HG02943 (cell line): ENCODE measurements around the gene P2RY8.
A peak's percentile ranks its signal among the peaks of the same experiment; 100 is the strongest.
"Not testable (repeated sequence)": the region's sequence is repeated elsewhere in the genome, so short reads cannot be mapped to it uniquely, and the experiment has no call there.

Source experiments
- ATAC-seq: cut with Tn5 transposase; IDR thresholded peaks from one replicate; pipeline ENCODE4 v1.9.1; 2021; ENCODE audit warnings: mild to moderate bottlenecking, low read depth, moderate library complexity; ENCODE audit not compliant: unreplicated experiment

P2RY8 gene, protein sequence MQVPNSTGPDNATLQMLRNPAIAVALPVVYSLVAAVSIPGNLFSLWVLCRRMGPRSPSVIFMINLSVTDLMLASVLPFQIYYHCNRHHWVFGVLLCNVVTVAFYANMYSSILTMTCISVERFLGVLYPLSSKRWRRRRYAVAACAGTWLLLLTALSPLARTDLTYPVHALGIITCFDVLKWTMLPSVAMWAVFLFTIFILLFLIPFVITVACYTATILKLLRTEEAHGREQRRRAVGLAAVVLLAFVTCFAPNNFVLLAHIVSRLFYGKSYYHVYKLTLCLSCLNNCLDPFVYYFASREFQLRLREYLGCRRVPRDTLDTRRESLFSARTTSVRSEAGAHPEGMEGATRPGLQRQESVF

DNA sequence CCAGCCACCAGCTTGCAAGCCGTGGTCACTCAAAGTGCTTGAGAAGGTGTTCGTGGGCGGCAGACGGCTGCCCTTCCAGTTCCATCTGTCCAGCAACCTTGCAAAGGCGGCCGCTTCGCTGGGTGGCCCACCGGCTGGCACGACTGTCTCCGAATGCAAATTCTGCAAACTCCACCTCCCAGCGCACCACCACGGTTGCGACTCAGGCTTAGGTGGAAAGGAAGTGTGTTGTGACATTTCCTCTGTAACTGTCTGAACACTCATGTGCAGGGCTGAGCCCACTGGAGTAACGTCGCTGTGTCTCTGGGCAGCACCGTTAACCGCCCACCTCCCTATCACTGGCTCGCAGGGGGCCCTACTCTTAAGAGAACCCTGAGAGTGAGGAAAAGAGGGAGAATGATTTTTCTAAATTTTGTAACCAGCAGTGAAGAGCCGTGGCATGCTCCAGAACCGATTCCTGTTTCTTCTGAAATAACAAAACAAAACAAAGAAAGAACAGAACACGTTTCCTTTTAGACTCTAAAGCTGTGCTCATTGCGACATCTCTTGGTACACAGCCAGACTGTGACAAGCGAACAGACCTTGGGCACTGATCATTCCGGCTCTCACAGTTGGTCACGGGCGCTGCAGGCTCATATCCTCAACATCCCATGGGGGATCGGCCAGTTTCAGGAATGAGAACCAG is at the start of gene P2RY8:
TSS of gene P2RY8 (minus strand) at position 155 of the 685 bp plus-strand sequence. CDS start 70,627 bp downstream, outside the sequence.
- ATAC-seq = peak; percentile 63

DNA sequence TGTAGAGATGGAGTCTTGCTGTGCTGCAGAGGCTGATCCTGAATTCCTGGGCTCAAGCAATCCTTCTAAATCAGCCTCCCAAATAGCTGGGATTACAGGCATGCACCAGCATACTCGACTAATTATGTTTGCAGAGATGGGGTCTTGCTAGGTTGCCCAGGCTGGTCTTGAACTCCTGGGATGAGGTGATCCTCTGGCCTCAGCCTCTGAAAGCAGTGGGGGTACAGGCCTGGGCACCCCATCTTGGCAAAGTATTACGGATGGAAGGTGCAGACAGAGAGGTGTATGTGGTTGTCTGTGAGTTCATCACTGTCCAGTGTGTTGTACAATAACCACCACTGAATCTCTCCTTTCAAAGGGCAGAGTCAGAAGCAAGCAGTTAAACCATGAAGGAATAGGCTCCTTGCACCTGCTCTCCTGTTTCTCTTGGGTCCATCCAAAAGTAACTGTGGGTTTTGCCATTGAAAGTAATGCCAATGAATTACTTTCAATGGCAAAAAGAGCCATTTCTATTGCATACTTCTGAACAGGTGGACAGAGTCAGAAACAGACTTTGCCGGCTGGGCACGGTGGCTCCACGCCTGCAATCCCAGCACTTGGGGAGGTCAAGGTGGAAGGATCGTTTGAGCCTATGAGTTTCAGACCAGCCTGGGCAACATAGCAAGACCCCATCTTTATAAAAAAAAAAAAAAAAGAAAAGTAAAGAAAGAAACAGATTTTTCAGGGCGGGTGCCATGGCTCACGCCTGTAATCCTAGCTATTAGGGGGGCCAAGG is 47.4 kb upstream of the P2RY8 start:
- ATAC-seq = no peak

DNA sequence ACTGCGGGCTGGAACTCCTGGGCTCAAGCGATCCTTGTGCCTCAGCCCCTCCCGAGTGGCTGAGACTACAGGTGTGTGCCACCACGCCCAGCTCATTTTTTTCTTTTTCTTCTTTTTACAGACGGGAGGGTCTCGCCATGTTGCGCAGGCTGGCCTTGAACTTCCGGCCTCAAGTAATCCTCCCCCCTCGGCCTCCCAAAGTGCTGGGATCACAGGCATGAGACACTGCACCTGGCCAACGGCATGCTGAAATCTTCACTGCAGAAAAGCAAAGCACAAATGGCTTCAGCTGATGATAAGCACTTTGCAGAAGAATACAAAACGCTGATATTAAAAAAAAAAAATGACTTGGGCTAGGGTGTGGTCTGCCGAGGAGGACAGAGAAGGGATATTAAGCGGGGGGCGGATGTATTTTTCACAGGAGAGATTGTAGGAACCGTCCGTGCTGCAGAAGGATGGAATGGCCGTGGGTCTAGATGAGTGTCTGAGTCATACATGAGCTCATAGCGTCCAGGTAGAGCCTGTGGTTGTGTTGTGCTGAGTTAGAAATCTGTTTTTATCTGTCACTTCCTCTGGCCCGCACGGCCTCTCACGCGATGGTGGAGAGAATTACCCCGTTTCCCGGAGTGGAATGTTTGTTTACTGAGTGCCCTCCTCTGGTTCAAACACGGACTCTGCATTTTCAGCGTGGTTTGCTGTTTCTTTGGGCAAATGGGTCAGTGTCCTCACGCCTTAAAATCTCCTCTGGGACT is 45.9 kb upstream of the P2RY8 start:
- peak; percentile 50 for ATAC-seq

DNA sequence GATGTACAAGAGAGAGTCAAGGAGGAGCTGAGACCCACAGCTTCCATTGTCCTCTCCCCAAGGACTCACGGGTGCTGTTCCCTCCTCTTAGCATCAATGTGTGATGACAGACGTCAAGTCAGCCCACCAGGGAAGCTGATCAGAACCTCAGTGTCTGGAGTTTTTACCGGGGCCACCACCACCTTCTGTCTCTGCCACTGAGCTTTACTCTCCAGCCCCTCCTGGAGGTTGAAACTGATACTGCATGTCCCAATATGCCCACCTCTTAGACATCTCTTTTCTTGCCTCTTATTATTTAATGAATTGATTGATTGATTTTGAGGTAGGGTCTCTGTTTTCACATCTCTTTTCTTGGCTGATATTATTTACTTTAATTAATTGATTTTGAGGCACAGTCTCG is 44.1 kb upstream of the P2RY8 start:
- no peak for ATAC-seq

DNA sequence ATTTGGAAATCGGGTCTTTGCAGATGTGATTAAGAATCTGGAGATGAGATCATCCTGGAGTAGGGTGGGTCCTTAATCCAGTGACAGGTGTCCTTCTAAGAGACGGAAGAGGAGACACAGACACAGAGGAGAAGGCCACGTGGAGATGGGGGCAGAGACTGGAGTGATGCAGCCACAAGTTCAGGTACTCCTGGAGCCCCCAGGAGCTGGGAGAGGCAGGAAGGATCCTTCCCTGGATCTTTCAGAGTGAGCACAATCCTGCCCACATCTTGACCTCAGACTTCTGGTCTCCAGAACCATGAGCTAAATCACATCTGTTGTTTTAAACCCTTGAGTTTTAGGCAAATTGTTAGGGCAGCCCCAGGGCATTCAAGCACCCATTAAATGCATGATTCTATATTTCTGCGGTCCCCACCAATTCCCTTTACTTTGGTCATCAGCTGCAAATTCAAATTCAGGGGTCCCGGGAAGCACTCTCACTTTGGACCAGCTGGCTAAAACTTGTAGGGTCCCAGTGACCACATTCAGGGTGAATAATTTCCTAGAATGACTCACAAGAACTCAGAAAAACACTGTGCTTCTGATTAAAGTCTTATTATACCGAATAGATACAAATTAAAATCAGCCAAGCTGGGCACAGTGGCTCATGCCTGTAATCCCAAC is 41.7 kb upstream of the P2RY8 start:
- no peak for ATAC-seq

DNA sequence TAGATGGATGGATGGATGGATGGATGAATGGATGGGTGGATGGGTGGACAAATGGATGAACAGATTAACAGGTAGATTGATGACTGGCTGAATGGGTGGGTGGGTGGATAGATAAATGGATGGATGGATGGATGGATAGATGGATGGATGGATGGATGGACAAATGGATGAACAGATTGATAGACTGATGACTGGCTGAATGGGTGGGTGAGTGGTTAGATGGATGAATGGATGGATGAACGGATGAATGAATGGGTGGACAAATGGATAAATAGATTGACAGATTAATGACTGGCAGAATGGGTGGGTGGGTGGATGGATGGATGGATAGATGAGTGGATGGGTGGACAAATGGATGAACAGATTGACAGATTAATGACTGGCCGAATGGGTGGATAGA is 40.9 kb upstream of the P2RY8 start:
- ATAC-seq = no peak

DNA sequence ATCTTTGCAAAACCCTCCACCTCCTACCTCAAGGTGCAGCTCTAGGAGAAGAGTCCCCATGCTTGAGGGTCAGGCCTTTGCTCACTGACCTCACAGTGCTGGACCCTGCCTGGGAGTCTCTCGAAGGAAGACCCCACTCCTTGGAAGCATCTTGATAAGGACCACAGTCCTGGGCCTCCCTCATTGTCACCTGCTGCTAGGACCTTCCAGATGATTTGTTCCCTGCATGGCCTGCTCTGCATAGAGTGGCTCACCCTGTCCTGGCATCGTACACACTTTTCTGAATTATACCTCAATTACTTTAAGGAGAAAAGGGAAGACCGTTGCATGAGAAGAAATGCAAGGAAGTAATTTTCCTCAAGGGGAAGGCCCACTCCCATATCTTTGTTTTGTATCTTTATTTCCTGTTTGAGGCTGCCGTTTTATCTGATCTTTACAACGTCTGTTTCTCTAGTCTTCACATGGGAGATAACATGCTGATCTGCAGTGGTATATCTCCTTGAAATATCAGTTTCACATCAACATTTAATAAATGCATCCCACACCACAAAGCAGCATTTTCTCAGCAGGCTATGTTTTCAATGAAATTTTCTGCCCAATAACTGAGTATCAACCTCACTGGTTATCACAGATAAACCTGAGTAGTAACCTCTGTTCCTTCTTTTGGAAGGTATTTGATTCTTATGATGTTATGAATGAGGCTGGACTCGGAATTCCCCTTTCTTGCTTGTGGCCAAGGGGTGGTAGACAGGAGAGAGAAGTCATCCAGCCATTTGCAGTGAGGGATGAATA is 39.4 kb upstream of the P2RY8 start:
- ATAC-seq = no peak

DNA sequence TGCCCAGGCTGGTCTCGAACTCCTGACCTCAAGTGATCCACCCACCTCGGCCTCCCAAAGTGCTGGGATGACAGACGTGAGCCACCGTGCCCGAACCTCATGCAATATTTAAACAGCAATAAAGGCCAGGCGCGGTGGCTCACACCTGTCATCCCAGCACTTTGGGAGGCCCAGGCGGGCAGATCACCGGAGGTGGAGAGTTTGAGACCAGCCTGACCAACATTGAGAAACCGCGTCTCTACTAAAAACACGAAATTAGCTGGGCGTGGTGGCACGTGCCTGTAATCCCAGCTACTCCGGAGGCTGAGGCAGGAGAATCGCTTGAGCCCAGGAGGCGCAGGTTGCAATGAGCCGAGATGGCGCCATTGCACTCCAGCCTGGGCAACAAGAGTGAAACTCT is 37.2 kb upstream of the P2RY8 start:
- not testable (repeated sequence) for ATAC-seq

GRCh38 chrX:1564750-1565683 is 28.0 kb upstream of the P2RY8 start:
- no peak for ATAC-seq

- ATAC-seq = not testable (repeated sequence)
Measured at GRCh38 chrX:1564077-1564476, 27.1 kb upstream of the P2RY8 start.

DNA sequence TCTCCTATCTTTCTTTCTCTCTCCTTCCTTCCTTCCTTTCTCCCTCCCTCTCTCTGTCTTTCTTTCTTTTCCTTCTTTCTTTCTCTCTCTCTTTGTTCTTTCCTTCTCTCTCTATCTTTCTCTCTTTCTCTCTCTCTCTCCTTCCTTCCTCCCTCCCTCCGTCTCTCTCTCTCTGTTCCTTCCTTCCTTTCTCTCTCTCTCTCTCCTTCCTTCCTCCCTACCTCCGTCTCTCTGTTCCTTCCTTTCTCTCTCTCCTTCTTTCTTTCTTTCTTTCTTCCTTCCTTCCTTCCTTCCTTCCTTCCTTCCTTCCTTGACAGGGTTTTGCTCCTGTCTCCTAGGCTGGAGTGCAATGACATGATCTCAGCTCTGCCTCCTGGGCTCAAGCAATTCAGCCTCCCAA is 24.2 kb upstream of the P2RY8 start:
- no peak for ATAC-seq

DNA sequence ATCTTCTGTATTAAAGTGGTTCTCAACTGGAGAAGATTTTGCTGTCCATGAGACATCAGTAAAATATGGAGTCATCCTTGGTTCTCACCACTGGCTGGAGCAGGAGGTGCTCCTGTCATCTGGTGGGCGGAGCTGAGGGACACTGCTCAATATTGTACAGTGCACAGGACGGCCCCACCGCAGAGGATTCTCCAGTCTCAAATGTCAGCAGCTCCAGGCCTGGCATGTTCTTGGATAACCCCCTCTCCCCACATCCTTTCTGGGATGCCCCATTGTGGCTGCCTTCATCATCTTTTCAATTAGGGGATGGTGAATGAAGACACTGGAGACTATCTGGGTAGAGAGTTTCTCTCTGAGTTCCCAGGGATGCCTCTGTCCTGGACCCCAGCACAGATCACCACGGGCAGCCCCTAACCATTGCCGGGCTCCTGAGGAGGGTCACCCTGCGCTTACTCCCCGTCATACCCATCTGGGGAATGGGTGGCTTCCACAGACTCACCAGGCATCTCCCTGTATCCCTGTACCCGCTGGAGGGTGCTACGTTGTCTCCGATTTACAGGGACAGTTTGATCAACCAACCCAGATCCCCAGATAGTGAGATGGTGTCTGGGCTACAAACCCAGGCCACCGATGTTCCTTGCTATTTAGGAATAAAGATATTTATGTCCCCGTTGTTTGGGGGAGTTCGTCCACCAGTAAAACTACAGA is 21.9 kb upstream of the P2RY8 start:
- no peak for ATAC-seq

- not testable (repeated sequence) for ATAC-seq
Measured at GRCh38 chrX:1557442-1557841, 20.5 kb upstream of the P2RY8 start.

- no peak for ATAC-seq
Measured at GRCh38 chrX:1555370-1555769, 18.4 kb upstream of the P2RY8 start.

DNA sequence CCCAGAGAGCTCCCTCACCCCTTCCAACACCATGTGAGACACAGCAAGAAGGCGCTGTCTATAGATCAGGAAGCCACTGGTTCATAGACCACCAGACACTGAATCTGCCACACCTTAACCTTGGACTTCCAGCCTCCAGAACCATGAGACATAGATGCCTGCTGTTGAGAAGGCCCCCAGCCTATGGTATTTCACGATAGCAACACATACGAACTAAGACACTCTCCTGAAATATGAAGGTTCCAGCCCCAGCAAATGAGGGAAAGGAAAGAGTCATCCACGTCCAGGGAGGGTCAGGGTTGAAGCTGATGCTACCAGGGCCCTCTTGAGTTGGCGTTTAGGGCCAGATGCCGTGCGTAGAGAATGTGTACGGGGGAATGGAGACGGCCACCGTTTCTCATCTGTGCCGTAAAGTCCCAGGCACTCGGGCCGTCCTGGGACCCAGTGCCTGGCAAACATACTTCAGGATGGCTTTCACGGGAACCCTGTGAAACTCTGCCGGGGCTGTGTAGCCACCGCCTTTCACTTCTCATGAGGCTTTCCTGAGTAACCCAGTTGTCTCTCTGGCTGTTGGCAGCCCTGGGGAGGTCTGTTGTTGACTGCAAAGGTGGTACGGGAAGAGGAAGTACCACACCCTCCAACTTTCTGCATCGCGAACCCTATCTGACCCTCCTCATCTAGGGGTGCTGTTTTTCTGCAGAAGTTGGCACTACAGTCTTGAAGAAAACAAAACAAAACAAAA is 17.7 kb upstream of the P2RY8 start:
- ATAC-seq = no peak

- no peak for ATAC-seq
Measured at GRCh38 chrX:1551959-1552546, 15.1 kb upstream of the P2RY8 start.
